ENCODE measurements around the gene ZNF775.
A peak's percentile ranks its signal among the peaks of the same experiment; 100 is the strongest.

Gene ZNF775

DNA sequence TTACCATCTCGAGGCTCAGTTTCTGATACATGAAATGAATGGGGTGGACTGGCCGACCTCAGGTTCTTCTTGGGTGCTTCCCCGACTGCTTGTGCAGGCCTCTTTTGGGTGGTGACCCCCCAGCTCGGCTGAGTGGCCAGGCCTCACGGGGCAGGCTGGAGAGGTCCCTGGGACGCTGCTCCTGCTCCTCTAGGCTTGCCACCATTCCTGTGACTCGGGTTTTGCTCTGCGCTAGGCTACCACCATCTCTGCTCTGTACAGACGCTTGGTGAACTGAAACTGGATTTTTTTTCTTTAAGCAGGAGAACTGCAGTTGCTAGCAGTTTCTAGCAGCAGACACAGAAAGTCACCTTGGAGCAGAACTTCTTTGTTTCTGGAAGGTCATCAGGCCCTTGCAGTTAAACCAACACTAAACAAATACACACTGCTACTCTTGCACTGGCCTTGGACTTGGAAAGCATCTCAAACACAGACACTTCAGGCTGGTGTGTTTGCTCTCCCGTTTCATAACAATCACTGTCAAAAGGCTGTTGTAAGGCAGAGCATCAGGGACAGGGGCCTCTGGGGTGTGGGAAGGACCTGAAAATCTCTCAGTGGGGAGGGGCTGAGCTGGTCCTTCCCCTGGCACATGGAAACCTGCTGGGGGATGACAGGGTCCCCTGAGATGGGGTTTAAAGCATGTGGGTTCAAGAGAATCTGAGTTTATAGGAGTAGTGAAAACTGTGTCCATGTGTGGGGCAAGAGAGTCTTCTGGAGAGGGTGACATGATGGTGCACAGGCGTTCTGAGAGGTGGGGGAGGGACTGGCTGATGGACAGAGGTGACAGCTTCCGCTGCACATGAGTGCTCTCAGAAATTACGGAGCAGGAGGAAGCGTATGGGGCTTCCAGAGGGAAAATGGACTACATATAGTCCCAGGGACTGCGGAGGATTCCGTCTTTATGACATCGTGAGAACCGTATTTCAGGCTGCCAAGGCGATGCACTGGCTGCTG, 36.3 kb downstream of the ZNF775 start:
- no peak for DNase-seq

DNA sequence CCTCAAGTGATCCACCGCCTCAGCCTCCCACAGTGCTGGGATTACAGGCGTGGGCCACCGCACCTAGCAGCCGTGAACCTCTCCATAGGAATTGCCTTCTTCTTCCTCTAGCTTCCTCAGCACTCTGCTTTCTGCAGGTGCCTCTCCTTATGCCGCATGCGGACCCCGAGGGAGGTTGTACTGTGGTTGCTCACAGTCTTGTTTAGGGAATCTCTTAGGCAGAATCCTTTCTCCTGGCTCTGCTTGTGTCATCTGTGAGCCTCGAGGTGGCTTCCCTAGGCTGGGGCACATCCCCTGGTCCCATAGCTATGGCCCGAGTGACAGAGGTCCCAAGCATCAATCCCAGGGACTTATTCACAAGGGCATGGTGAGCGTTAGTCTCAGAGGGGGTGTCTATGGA, 38.1 kb downstream of the ZNF775 start:
- DNase-seq = no peak

DNA sequence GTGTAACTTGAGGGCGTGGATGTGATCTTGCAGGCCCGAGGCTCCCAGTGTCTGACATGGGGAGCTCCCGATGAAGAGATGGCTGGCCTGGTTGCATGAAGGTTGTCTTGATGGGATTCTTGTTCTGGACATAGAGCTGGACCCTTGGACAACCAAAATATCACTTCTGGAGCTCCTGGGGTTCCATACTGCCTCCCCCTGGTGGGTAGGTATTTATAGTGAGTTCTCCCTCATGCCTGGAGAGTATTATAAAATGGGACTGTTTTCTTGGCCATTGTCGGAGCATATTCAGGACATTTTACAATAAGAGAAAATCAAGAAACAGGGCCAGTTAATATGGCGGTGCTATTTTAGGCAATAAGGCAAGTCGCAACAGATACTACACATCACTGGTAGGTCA, 38.7 kb downstream of the ZNF775 start:
- no peak for DNase-seq

DNA sequence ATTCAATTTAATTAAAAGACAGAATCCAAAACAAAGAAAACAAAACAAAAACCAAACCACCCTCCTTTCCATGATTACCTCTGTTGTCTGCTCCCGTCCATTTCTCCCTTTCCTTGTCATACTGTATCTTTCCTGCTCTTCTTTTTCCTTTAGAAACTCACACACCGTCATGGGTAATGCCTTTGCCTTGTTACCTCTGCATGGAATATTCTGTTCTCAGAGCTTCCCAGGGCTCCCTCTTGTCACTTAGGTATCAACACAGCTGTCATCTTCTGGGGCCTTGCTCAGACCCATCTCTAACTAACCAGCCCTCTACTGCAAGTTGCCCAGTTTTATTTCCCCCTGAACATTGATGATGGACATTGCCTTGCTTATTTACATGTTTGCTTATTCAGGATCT, 41.1 kb downstream of the ZNF775 start:
- no peak for DNase-seq

- DNase-seq = peak; percentile 69
Measured at GRCh38 chr7:150420987-150421674, 42.0 kb downstream of the ZNF775 start.

- DNase-seq = no peak
Measured at GRCh38 chr7:150421831-150422230, 42.7 kb downstream of the ZNF775 start.

DNA sequence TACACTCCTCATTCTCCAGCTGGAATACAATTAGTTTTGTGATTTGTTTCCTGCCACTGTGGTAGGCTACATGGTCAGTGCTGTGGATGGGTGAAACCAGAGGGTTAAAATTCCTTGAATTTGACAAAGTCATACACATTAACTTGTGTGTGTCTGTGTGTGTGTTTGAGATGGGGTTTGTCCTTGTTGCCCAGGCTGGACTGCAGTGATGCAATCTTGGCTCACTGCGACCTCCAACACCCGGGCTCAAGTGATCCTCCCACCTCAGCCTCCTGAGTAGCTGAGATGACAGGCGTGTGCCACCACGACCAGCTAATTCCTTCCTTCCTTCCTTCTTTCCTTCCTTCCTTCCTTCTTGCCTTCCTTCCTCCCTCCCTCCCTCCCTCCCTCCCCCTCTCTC, 46.5 kb downstream of the ZNF775 start:
- no peak for DNase-seq

GRCh38 chr7:150428671-150429451, 49.7 kb downstream of the ZNF775 start:
- peak; percentile 94 for DNase-seq

GRCh38 chr7:150429699-150430098, 50.6 kb downstream of the ZNF775 start:
- DNase-seq = no peak

GRCh38 chr7:150430465-150431085, 51.4 kb downstream of the ZNF775 start:
- no peak for DNase-seq

- no peak for DNase-seq
Measured at GRCh38 chr7:150431839-150432658, 52.9 kb downstream of the ZNF775 start.

DNA sequence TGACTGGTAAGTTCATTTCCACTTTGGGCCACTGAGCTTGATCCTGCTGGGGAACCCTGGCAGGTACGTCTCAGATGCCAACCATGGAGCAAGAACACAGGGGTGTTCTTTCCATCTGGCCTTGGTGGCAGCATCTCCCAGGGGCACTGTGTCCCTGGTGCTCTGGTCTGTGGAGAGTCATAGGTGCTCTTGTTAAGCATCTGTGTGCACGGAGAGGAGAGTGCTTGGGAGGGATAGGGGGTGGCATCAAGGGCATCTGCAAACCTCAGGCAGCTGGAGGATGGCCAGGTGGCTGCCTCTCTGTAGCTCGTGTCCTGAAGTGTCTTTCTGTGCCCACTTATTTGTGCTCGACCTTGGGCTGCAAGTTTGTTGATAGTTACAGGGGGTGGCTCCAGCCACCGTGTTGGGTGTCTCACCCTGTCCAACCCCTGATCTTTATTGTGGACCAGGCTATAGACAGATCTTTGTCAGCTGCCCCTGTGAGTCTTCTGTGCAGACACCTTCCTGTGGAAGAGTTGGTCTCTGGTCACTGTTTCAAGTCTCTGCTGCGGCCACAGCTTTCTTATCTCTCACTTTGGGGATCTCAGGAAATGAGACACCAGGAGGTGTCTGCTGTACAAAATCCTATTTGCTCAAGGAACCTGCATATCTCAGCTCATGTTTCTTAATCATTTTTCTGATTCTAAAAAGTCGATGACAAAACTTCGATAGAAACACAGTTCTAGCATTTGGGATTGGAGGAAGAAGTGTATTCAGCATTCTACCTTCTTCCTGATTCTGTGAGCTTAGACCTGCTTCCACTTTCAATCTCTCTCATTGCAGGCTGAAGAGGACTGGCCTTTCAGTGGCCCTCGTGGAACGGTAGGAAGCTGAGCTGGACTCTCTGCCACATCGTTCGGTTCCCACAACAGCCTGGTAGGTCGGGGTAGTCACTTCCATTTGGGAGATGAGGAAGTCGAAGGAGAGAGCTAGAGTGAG, 54.1 kb downstream of the ZNF775 start:
- DNase-seq = peak; percentile 79

GRCh38 chr7:150434240-150434639, 55.1 kb downstream of the ZNF775 start:
- DNase-seq = peak; percentile 45

DNA sequence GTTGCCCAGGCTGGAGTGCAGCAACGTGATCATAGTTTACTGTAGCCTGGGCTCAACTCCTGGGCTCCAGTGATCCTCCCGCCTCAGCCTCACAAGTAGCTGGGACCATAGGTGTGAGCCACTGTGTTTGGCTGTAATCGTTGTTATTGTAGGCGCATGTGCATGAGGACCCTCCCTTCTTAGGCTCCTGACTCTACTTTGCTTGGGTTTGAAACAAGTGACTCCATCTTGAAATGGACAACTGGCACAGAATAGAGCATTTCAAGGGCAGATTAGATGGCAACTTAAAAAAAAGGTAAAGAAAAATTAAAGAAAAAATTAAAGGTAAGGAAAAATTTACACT, 55.9 kb downstream of the ZNF775 start:
- DNase-seq = peak; percentile 86

GRCh38 chr7:150435390-150436073, 56.4 kb downstream of the ZNF775 start:
- DNase-seq = peak; percentile 96

GRCh38 chr7:150439967-150440366, 60.8 kb downstream of the ZNF775 start:
- peak; percentile 41 for DNase-seq

- no peak for DNase-seq
Measured at GRCh38 chr7:150441524-150441923, 62.4 kb downstream of the ZNF775 start.

DNA sequence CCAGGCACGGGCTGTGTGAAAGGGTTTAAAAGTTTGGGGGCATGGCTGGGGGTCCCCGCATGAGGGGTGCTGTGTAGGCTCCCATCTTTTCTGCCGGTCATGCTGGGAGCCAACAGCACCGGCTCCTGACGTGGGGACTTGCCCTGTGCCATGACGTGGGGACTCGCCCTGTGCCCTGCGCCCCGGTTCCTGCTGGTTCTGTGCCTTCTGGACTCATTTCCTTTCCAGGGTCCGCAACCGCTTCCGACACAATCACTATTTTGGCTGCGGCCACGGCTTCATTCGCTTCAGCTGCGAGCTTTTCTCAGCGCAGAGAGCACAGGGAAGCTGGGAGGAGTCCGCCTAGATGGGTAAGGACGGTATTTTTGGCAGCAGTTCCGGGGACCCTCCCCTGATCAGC, 63.7 kb downstream of the ZNF775 start:
- no peak for DNase-seq

GRCh38 chr7:150443793-150444540, 64.8 kb downstream of the ZNF775 start:
- no peak for DNase-seq

Measured in MV-4-11 (cell line).